Tibial nerve (tissue), 4 donors: ENCODE data around the gene ADAMTSL1.

Experiments
- EP300 ChIP-seq, 2 donors: sonication (generic); formaldehyde crosslinking; IDR thresholded peaks; one replicate each; pipeline ENCODE4 v1.6.1; 2017; ENCODE audit warnings: antibody characterized with exemption in 2 of 2, mild to moderate bottlenecking in 1 of 2
- POLR2A ChIP-seq, 2 donors: fragments of 450-650 bp; IDR thresholded peaks; one replicate each; pipeline ENCODE4 v1.6.1; 2017; ENCODE audit warnings: antibody characterized with exemption in 2 of 2, mild to moderate bottlenecking in 2 of 2, moderate library complexity in 2 of 2
- TF ChIP-seq, protein P1 (sequence below), 5 experiments: fragments of 200-600 bp in 3 of 5; fragments of 450-650 bp in 2 of 5; sonication (generic) in 3 of 5; IDR thresholded peaks; one replicate each; pipeline ENCODE4 v1.5.1; 2016 to 2019; ENCODE audit warnings: antibody characterized with exemption in 5 of 5, mild to moderate bottlenecking in 3 of 5, moderate library complexity in 2 of 5

DNA sequence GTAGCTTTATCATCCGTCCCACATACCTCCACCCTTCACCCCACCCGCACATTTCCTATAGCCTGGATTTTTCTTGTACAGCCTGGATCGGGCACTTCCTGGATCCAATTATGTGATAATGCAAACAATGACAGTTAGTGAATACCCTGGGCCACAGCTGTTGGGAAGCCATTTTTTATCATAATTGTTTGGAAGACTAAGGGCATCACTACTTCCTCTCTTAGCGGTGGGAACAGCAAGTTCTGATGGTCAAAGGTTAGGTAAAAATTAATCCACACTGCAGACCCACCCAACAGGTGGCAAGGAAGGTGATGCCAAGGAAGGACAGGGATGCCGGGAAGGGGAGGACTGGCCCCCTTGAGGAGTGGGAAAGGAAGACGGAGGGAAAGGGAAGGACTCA lies 375.3 kb downstream of the ADAMTSL1 start:
- TF ChIP-seq, protein P1, sequence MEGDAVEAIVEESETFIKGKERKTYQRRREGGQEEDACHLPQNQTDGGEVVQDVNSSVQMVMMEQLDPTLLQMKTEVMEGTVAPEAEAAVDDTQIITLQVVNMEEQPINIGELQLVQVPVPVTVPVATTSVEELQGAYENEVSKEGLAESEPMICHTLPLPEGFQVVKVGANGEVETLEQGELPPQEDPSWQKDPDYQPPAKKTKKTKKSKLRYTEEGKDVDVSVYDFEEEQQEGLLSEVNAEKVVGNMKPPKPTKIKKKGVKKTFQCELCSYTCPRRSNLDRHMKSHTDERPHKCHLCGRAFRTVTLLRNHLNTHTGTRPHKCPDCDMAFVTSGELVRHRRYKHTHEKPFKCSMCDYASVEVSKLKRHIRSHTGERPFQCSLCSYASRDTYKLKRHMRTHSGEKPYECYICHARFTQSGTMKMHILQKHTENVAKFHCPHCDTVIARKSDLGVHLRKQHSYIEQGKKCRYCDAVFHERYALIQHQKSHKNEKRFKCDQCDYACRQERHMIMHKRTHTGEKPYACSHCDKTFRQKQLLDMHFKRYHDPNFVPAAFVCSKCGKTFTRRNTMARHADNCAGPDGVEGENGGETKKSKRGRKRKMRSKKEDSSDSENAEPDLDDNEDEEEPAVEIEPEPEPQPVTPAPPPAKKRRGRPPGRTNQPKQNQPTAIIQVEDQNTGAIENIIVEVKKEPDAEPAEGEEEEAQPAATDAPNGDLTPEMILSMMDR (IDR thresholded peaks at IDR 0.05) = no peak
- no peak for TF ChIP-seq POLR2A (IDR thresholded peaks at IDR 0.05)
- no peak for TF ChIP-seq EP300 (IDR thresholded peaks at IDR 0.05)
